Measurements from ENCODE around the gene KCMF1.

KCMF1 gene

DNA sequence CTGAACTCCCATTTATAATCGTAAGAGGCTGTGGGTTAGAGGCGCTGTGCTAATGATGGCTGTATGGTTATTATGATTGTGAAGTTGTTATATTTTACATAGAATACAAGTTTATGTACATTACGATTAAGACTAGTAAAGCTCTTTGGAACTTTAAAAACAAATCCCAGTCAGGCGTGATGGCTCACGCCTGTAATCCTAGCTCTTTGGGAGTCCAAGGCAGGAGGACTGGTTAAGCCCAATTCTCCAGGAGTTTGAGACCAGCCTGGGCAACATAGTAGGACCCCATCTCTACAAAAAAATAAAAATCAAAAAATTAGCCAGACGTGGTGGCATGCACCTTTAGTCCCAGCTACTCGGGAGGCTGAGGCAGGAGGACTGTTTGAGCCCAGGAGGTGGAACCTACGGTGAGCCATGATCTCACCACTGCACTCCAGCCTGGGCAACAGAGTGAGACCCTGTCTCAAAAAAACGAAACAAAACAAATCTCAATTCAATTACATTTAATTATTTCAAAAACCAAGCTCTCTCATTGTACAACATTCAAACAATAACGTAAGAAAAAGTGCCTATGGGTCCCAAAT lies 23.9 kb upstream of the KCMF1 start:
- peak overlapping the region; percentile 87 for H3K27ac ChIP-seq (ENCODE audit: low read depth, low read length)
- no peaks in the 10 kb centered on the region for H3K36me3 ChIP-seq (ENCODE audit: low read length)
- no peaks in the 10 kb centered on the region for H3K27me3 ChIP-seq (ENCODE audit: low read length)
- peak overlapping the region; percentile 81 for H2AFZ ChIP-seq (ENCODE audit: low read depth, low read length, severe bottlenecking)
- no peak for TF ChIP-seq EZH2phosphoT487 (conservative IDR thresholded peaks at IDR 0.05; ENCODE audit: low read length)
- TF ChIP-seq, protein P1, sequence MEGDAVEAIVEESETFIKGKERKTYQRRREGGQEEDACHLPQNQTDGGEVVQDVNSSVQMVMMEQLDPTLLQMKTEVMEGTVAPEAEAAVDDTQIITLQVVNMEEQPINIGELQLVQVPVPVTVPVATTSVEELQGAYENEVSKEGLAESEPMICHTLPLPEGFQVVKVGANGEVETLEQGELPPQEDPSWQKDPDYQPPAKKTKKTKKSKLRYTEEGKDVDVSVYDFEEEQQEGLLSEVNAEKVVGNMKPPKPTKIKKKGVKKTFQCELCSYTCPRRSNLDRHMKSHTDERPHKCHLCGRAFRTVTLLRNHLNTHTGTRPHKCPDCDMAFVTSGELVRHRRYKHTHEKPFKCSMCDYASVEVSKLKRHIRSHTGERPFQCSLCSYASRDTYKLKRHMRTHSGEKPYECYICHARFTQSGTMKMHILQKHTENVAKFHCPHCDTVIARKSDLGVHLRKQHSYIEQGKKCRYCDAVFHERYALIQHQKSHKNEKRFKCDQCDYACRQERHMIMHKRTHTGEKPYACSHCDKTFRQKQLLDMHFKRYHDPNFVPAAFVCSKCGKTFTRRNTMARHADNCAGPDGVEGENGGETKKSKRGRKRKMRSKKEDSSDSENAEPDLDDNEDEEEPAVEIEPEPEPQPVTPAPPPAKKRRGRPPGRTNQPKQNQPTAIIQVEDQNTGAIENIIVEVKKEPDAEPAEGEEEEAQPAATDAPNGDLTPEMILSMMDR (IDR thresholded peaks at IDR 0.05; ENCODE audit: insufficient read depth, low read length, poor library complexity, severe bottlenecking), result no peak
- H3K9ac ChIP-seq (ENCODE audit: low read length), result peak overlapping the region; percentile 48
- H3F3A ChIP-seq (ENCODE audit: insufficient read depth), result peaks cover 13% of the 10 kb centered on the region
- H3K9me3 ChIP-seq (ENCODE audit: insufficient read depth, low read length), result no peaks in the 10 kb centered on the region
- no peaks in the 10 kb centered on the region for H3K79me2 ChIP-seq (ENCODE audit: insufficient read depth, low read length)
- peak overlapping the region; percentile 62 for H3K4me2 ChIP-seq (ENCODE audit: low read depth, low read length, poor library complexity, severe bottlenecking)
- no peaks in the 10 kb centered on the region for H3K9me2 ChIP-seq (replicated peaks; ENCODE audit: insufficient read depth, low read length)
- no peaks in the 10 kb centered on the region for H4K20me1 ChIP-seq (ENCODE audit: low read depth, low read length)
- no peak overlapping the region for H3K4me3 ChIP-seq (ENCODE audit: insufficient read depth, low read length, poor library complexity, severe bottlenecking)

DNA sequence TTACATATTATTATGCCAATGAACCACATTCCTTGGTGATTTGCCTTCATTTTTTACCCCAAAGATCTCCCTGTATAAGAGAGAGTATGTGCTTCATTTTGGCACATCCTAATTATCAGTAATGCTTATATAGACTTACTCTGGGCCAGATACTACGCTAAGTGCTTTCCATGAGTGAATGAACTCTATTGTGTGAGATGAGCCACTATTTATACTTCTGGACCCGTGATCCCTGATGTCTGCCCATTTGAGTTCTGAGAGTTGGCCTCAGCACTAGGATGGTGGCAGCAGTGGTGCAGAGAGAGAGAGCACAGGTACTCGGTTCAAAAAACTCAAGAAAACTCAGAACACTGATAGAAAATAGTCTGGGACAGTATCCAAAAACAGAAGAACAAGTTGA lies 17.4 kb upstream of the KCMF1 start:
- Histone ChIP-seq H3K36me3 (ENCODE audit: low read length) (no peaks in the 10 kb centered on the region), H3K4me3 (ENCODE audit: insufficient read depth, low read length, poor library complexity, severe bottlenecking) (no peak overlapping the region), H3K9me2 (replicated peaks; ENCODE audit: insufficient read depth, low read length) (no peaks in the 10 kb centered on the region), H4K20me1 (ENCODE audit: low read depth, low read length) (no peaks in the 10 kb centered on the region), H3F3A (ENCODE audit: insufficient read depth) (peaks cover 6% of the 10 kb centered on the region; the same call in 1 of the 2 replicates), H3K79me2 (ENCODE audit: insufficient read depth, low read length) (no peaks in the 10 kb centered on the region), H3K9ac (ENCODE audit: low read length) (no peak overlapping the region), H3K27me3 (ENCODE audit: low read length) (no peaks in the 10 kb centered on the region), H3K4me2 (ENCODE audit: low read depth, low read length, poor library complexity, severe bottlenecking) (no peak overlapping the region), H2AFZ (ENCODE audit: low read depth, low read length, severe bottlenecking) (no peak overlapping the region), H3K9me3 (ENCODE audit: insufficient read depth, low read length) (no peaks in the 10 kb centered on the region), H3K27ac (ENCODE audit: low read depth, low read length) (no peak overlapping the region)
- TF ChIP-seq EZH2phosphoT487 (conservative IDR thresholded peaks at IDR 0.05; ENCODE audit: low read length), result no peak
- TF ChIP-seq, protein P1 (IDR thresholded peaks at IDR 0.05; ENCODE audit: insufficient read depth, low read length, poor library complexity, severe bottlenecking), result no peak

DNA sequence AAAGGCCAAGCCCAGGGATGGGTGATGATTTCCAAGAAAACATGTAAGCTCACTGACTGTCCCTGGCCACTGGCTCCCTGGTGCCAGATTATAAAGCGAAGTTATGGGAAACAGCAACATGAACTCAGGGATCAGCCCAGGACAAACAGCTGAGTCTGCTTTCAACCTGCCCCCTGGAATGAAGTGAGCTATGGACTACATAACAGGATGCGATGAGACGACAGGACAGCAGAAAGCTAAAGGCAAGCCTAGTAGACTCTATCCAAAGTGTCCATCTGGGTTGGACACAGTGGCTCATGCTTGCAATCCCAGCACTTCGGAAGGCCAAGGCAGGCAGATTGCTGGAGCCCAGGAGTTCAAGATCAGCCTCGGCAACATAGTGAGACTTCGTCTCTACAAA lies 16.6 kb upstream of the KCMF1 start:
- no peaks in the 10 kb centered on the region for H4K20me1 ChIP-seq (ENCODE audit: low read depth, low read length)
- no peak overlapping the region for H3K9ac ChIP-seq (ENCODE audit: low read length)
- no peaks in the 10 kb centered on the region for H3K27me3 ChIP-seq (ENCODE audit: low read length)
- no peak overlapping the region for H3K27ac ChIP-seq (ENCODE audit: low read depth, low read length)
- no peak overlapping the region for H3K4me2 ChIP-seq (ENCODE audit: low read depth, low read length, poor library complexity, severe bottlenecking)
- peaks cover 10% of the 10 kb centered on the region; the same call in 1 of the 2 replicates for H3F3A ChIP-seq (ENCODE audit: insufficient read depth)
- no peaks in the 10 kb centered on the region for H3K79me2 ChIP-seq (ENCODE audit: insufficient read depth, low read length)
- H3K4me3 ChIP-seq (ENCODE audit: insufficient read depth, low read length, poor library complexity, severe bottlenecking), result no peak overlapping the region
- H3K9me2 ChIP-seq (replicated peaks; ENCODE audit: insufficient read depth, low read length), result no peaks in the 10 kb centered on the region
- H3K9me3 ChIP-seq (ENCODE audit: insufficient read depth, low read length), result no peaks in the 10 kb centered on the region
- TF ChIP-seq, protein P1 (IDR thresholded peaks at IDR 0.05; ENCODE audit: insufficient read depth, low read length, poor library complexity, severe bottlenecking), result no peak
- TF ChIP-seq EZH2phosphoT487 (conservative IDR thresholded peaks at IDR 0.05; ENCODE audit: low read length), result no peak
- H2AFZ ChIP-seq (ENCODE audit: low read depth, low read length, severe bottlenecking), result no peak overlapping the region
- H3K36me3 ChIP-seq (ENCODE audit: low read length), result no peaks in the 10 kb centered on the region
